ENCODE measurements around the gene PRKAR1B. TPM values are rescaled to one million over a fixed set of nuclear protein-coding genes. Genes with fewer than 3 reads are reported as not detected.

Gene PRKAR1B
- total RNA-seq, 2 experiments from 2014 or later, result 48.7 to 49.9 TPM

DNA sequence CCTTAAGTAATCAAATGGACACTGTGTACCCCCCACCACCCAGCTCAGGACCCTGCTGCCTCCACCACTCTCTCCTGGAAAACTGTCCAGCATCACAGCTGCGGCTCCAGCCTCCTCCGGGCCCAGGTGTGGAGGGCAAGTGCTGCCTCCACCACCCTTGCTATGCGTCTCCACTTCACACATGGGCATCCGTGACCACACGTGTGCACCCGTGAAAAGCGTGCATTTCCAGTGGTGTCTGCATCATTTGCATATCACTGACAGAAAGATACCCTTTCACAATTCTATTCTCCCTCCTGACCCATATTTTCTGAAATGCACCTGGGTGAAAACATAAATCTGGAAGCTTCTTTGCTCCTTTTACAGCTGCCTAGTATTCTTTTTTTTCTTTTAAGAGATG, 117.7 kb downstream of the PRKAR1B start:
- intact Hi-C loops (cut with micrococcal nuclease), result no loop called here
- ATAC-seq (peak; percentile 4), DNase-seq (peak; percentile 65)
- no peak for TF ChIP-seq CTCF (IDR thresholded peaks at IDR 0.05)
- Mint-ChIP-seq H3K4me1 (ENCODE audit: low read depth) (peaks cover 79% of the 10 kb centered on the region), H3K4me3 (peak overlapping the region; percentile 74), H3K36me3 (ENCODE audit: low read depth) (peaks cover 81% of the 10 kb centered on the region), H3K9me3 (peaks cover 9% of the 10 kb centered on the region), H3K27me3 (no peaks in the 10 kb centered on the region), H3K27ac (peak overlapping the region; percentile 94)
- CTCF ChIA-PET, result interaction anchor here (0.9 kb wide), 1 partner anchor 9 kb away, joined by 5 read pairs; no protein-coding TSS in a partner anchor
- POLR2A ChIA-PET, result interaction anchor here (1.0 to 3.2 kb wide), 4 partner anchors 8 to 25 kb away, joined by 3 to 25 read pairs (median 10); no protein-coding TSS in a partner anchor

DNA sequence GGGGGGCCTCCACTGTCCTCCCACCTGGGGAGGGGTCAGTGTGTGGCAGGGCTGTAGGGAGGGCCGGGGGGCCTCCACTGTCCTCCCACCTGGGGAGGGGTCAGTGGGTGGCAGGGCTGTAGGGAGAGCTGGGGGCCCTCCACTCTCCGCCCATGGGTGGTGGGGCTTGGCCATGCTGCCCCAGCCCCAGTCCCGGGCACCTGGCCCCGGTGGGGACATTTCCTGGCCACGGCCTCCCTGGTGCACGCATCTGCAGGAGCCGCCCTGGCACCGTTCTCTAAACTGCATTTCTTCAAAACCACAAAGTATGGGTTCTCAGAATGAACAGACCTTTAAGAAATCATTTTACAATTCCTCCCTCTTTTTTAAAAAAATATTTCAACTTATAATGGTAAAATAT, 118.1 kb downstream of the PRKAR1B start:
- ATAC-seq, result no peak
- POLR2A ChIA-PET, result interaction anchor here (1.0 to 3.2 kb wide), 3 partner anchors 7 to 24 kb away, joined by 4 to 25 read pairs (median 17); no protein-coding TSS in a partner anchor
- Mint-ChIP-seq H3K4me3 (peak overlapping the region; percentile 74), H3K27ac (peak overlapping the region; percentile 94), H3K27me3 (no peaks in the 10 kb centered on the region), H3K36me3 (ENCODE audit: low read depth) (peaks cover 81% of the 10 kb centered on the region), H3K9me3 (peaks cover 9% of the 10 kb centered on the region), H3K4me1 (ENCODE audit: low read depth) (peaks cover 79% of the 10 kb centered on the region)
- TF ChIP-seq CTCF (IDR thresholded peaks at IDR 0.05), result no peak
- CTCF ChIA-PET, result interaction anchor here (0.9 kb wide), 1 partner anchor 9 kb away, joined by 5 read pairs; no protein-coding TSS in a partner anchor
- DNase-seq, result peak; percentile 67
- intact Hi-C loops (cut with micrococcal nuclease), result no loop called here

GRCh38 chr7:608361-608760, 118.7 kb downstream of the PRKAR1B start:
- ATAC-seq, result no peak
- H3K4me1 Mint-ChIP-seq (ENCODE audit: low read depth), result peaks cover 79% of the 10 kb centered on the region

GRCh38 chr7:607938-608337, 119.1 kb downstream of the PRKAR1B start:
- Mint-ChIP-seq H3K36me3 (ENCODE audit: low read depth) (peaks cover 83% of the 10 kb centered on the region), H3K27me3 (no peaks in the 10 kb centered on the region), H3K9me3 (peaks cover 9% of the 10 kb centered on the region), H3K4me1 (ENCODE audit: low read depth) (peaks cover 80% of the 10 kb centered on the region), H3K27ac (peak overlapping the region; percentile 99), H3K4me3 (peak overlapping the region; percentile 84)
- ATAC-seq (peak; percentile 22), DNase-seq (peak; percentile 84)
- intact Hi-C loops (cut with micrococcal nuclease), result no loop called here
- no peak for TF ChIP-seq CTCF (IDR thresholded peaks at IDR 0.05)
- CTCF ChIA-PET, result no interaction called here
- POLR2A ChIA-PET, result interaction anchor here (2.4 kb wide), 1 partner anchor 10 kb away, joined by 17 read pairs; no protein-coding TSS in a partner anchor

More at GRCh38 chr7:608361-608760, 118.7 kb downstream of the PRKAR1B start:
- TF ChIP-seq CTCF (IDR thresholded peaks at IDR 0.05), result no peak
- CTCF ChIA-PET, result no interaction called here
- Mint-ChIP-seq H3K27me3 (no peaks in the 10 kb centered on the region), H3K36me3 (ENCODE audit: low read depth) (peaks cover 81% of the 10 kb centered on the region), H3K9me3 (peaks cover 9% of the 10 kb centered on the region), H3K4me3 (peak overlapping the region; percentile 84), H3K27ac (peak overlapping the region; percentile 99)
- POLR2A ChIA-PET, result interaction anchor here (2.4 kb wide), 1 partner anchor 10 kb away, joined by 17 read pairs; no protein-coding TSS in a partner anchor
- intact Hi-C loops (cut with micrococcal nuclease), result no loop called here
- no peak for DNase-seq

DNA sequence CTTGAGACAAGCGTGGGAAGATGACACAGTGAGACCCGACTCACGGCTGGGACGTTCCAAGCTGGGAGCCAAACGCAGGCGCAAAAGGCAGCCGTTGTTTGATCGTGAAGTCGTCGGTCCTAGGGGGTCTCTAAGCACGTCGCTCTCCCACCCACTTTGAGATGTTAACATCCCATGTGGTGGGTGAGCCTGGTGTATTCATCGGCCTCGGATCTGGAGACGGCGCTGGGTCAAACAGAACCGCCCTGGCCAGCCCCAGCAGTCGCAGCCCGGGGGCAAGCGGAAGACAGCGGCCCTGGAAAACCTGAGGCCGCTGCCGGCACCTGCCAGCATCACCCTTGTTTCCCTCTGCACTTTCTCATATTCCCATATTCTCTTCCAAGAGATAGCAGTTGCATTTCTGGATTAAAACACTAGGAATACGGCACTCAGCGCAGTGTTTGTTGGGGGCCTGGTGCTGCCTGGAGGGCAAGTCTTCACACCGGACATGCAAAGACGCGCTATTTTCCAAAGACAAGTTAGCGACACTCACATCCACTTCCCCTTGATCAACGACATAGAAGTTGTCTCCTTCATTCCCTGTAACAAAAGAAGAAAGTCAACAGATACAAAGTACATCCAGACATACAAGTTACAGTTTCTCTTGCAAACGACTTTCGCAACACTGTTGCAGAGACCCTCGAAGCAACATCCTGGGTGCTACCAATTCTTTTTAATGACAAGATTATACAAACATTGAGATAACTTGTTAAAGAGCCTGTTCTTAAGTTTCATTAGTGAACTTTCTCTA, 121.2 kb downstream of the PRKAR1B start:
- DNase-seq, result no peak
- Mint-ChIP-seq H3K27me3 (no peaks in the 10 kb centered on the region), H3K36me3 (ENCODE audit: low read depth) (peaks cover 77% of the 10 kb centered on the region), H3K4me3 (peak overlapping the region; percentile 80), H3K27ac (peak overlapping the region; percentile 100), H3K9me3 (peaks cover 5% of the 10 kb centered on the region), H3K4me1 (ENCODE audit: low read depth) (peaks cover 73% of the 10 kb centered on the region)
- CTCF ChIA-PET, result interaction anchor here (1.9 kb wide), 1 partner anchor 12 kb away, joined by 10 read pairs; no protein-coding TSS in a partner anchor
- POLR2A ChIA-PET, result interaction anchor here (3.8 to 7.6 kb wide), 3 partner anchors 11 to 20 kb away, joined by 12 to 116 read pairs (median 50); no protein-coding TSS in a partner anchor
- no peak for TF ChIP-seq CTCF (IDR thresholded peaks at IDR 0.05)
- ATAC-seq, result no peak
- intact Hi-C loops (cut with micrococcal nuclease), result no loop called here
